Measurements from ENCODE around the gene FNDC3A. TPM values are rescaled to one million over a fixed set of nuclear protein-coding genes. Genes with fewer than 3 reads are reported as not detected.
"Not testable (repeated sequence)": the region's sequence is repeated elsewhere in the genome, so short reads cannot be mapped to it uniquely, and the experiment has no call there.

The FNDC3A gene
- total RNA-seq, 1 experiment from 2014 or later, result 34.3 TPM

GRCh38 chr13:49116873-49117272 is 141.2 kb downstream of the FNDC3A start:
- TF ChIP-seq CTCF (conservative IDR thresholded peaks at IDR 0.05) (no peak), EZH2 (IDR thresholded peaks at IDR 0.05; ENCODE audit: low read depth) (no peak)
- H4K20me1 ChIP-seq (ENCODE audit: insufficient read depth), result no peaks in the 10 kb centered on the region
- no peaks in the 10 kb centered on the region for H3K9me3 ChIP-seq (ENCODE audit: insufficient read depth, low read depth)
- H3K4me1 ChIP-seq (replicated peaks; ENCODE audit: insufficient read depth), result peaks cover 15% of the 10 kb centered on the region
- ChIA-PET CTCF (interaction anchor here (0.6 kb wide), 1 partner anchor 56 kb away, joined by 3 read pairs; no protein-coding TSS in a partner anchor), POLR2A (ENCODE audit: unreplicated experiment) (interaction anchor here (0.6 kb wide), 1 partner anchor 281 kb away, joined by 3 read pairs; no protein-coding TSS in a partner anchor)
- H3K79me2 ChIP-seq (ENCODE audit: low read depth), result peaks cover 19% of the 10 kb centered on the region
- no peak overlapping the region for H3K27ac ChIP-seq
- no peaks in the 10 kb centered on the region for H3K27me3 ChIP-seq (ENCODE audit: insufficient read depth, low read depth)
- H3K9me2 ChIP-seq (ENCODE audit: insufficient read depth), result no peaks in the 10 kb centered on the region
- DNase-seq, result no peak
- no TSS peak for BruUV-seq (replicated peaks)
- peaks cover 25% of the 10 kb centered on the region; the same call in 1 of the 2 replicates for H3K36me3 ChIP-seq (ENCODE audit: low read depth)
- H2AFZ ChIP-seq, result no peak overlapping the region
- intact Hi-C loops (cut with micrococcal nuclease; ENCODE audit: unreplicated experiment), result no loop called here
- H3K4me2 ChIP-seq, result no peak overlapping the region
- H3K4me3 ChIP-seq, result no peak overlapping the region
- no peaks in the 10 kb centered on the region; the same call in 1 of the 2 replicates for H3F3A ChIP-seq (ENCODE audit: insufficient read depth, low read depth)

GRCh38 chr13:49118455-49118854 is 142.7 kb downstream of the FNDC3A start:
- H3F3A ChIP-seq (ENCODE audit: insufficient read depth, low read depth); CTCF ChIA-PET; H4K20me1 ChIP-seq (ENCODE audit: insufficient read depth); H3K27me3 ChIP-seq (ENCODE audit: insufficient read depth, low read depth); DNase-seq; H3K79me2 ChIP-seq (ENCODE audit: low read depth); H3K4me1 ChIP-seq (replicated peaks; ENCODE audit: insufficient read depth); H3K4me3 ChIP-seq; H3K9me2 ChIP-seq (ENCODE audit: insufficient read depth); H2AFZ ChIP-seq; H3K9me3 ChIP-seq (ENCODE audit: insufficient read depth, low read depth); H3K27ac ChIP-seq; H3K4me2 ChIP-seq; POLR2A ChIA-PET (ENCODE audit: unreplicated experiment); intact Hi-C loops (cut with micrococcal nuclease; ENCODE audit: unreplicated experiment); BruUV-seq (replicated peaks): not testable (repeated sequence)
- H3K36me3 ChIP-seq (ENCODE audit: low read depth), result peaks cover 25% of the 10 kb centered on the region; the same call in 1 of the 2 replicates

GRCh38 chr13:49124693-49125304 is 149.1 kb downstream of the FNDC3A start:
- Histone ChIP-seq H4K20me1 (ENCODE audit: insufficient read depth) (peaks cover 13% of the 10 kb centered on the region; the same call in 1 of the 2 replicates), H3K4me1 (replicated peaks; ENCODE audit: insufficient read depth) (no peaks in the 10 kb centered on the region), H3K79me2 (ENCODE audit: low read depth) (no peaks in the 10 kb centered on the region), H2AFZ (no peak overlapping the region), H3K27me3 (ENCODE audit: insufficient read depth, low read depth) (no peaks in the 10 kb centered on the region), H3K27ac (no peak overlapping the region), H3K9me2 (ENCODE audit: insufficient read depth) (no peaks in the 10 kb centered on the region), H3K36me3 (ENCODE audit: low read depth) (peaks cover 8% of the 10 kb centered on the region), H3F3A (ENCODE audit: insufficient read depth, low read depth) (no peaks in the 10 kb centered on the region), H3K9me3 (ENCODE audit: insufficient read depth, low read depth) (no peaks in the 10 kb centered on the region), H3K4me3 (no peak overlapping the region), H3K4me2 (no peak overlapping the region)
- ChIA-PET POLR2A (ENCODE audit: unreplicated experiment) (no interaction called here), CTCF (interaction anchor here (0.7 kb wide), 1 partner anchor 82 kb away, joined by 4 read pairs; no protein-coding TSS in a partner anchor)
- DNase-seq, result no peak
- intact Hi-C loops (cut with micrococcal nuclease; ENCODE audit: unreplicated experiment), result no loop called here
- no peak for TF ChIP-seq CTCF (conservative IDR thresholded peaks at IDR 0.05)
- TF ChIP-seq EZH2 (IDR thresholded peaks at IDR 0.05; ENCODE audit: low read depth), result no peak
- no TSS peak for BruUV-seq (replicated peaks)

Data from PC-9 (cell line).